VCaP (cell line): Measurements from ENCODE around the gene HDAC4.

Experiments used
- H3K27ac ChIP-seq: fragments of 450-650 bp; 2 replicates; pipeline ENCODE4 v1.5.1; 2017
- TF ChIP-seq, protein P1 (sequence below): fragments of 450-650 bp; conservative IDR thresholded peaks from 2 replicates; pipeline ENCODE4 v1.5.1; 2017; ENCODE audit warnings: mild to moderate bottlenecking, moderate library complexity

Gene HDAC4

DNA sequence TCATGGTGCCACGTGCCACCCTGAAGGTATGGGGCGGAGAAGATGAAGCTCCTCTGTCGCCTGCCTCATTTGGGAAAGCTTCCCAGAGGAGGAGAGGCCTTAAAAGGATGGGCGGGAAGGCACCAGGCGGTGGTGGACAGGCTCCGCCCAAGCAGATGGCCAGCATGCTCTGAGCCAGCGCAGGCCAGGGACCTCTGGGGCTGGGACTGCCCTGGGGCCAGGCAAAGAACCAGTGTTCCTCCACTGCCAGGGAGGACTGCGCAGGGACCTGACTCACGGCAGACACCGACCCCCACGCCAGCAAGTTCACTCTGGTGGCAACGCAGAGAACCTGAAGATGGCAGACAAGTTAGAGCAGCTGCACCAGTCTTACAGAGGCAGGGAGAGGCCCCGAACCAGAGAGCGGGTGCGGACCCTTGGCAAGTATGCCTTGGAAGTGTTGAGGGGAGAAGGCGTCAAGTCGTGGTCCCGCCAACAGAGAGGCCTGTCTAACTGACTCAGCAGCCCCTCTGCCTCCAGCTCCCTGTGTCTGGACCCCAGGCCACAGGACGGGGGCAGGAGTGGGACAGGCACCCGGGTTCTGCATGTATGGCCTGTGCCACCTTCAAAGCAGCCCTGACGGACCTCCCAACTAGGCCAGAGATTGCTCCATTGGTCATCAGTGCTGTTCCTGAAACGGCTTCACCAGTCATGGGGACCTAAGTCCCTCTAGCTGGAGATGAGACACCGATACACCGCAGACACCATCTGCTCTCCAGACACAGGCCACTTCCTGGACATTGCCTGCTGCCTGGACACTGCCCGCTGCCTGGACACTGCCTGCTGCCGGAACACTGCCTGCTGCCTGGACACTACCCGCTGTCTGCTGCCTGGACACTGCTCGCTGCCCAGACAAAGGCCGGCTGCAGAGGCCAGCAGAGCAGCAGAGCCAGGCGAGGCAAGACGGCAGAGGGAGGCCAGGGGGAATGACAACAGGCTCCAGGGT, 124.7 kb downstream of the HDAC4 start:
- no peak overlapping the region for H3K27ac ChIP-seq
- TF ChIP-seq, protein P1, sequence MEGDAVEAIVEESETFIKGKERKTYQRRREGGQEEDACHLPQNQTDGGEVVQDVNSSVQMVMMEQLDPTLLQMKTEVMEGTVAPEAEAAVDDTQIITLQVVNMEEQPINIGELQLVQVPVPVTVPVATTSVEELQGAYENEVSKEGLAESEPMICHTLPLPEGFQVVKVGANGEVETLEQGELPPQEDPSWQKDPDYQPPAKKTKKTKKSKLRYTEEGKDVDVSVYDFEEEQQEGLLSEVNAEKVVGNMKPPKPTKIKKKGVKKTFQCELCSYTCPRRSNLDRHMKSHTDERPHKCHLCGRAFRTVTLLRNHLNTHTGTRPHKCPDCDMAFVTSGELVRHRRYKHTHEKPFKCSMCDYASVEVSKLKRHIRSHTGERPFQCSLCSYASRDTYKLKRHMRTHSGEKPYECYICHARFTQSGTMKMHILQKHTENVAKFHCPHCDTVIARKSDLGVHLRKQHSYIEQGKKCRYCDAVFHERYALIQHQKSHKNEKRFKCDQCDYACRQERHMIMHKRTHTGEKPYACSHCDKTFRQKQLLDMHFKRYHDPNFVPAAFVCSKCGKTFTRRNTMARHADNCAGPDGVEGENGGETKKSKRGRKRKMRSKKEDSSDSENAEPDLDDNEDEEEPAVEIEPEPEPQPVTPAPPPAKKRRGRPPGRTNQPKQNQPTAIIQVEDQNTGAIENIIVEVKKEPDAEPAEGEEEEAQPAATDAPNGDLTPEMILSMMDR = no peak

DNA sequence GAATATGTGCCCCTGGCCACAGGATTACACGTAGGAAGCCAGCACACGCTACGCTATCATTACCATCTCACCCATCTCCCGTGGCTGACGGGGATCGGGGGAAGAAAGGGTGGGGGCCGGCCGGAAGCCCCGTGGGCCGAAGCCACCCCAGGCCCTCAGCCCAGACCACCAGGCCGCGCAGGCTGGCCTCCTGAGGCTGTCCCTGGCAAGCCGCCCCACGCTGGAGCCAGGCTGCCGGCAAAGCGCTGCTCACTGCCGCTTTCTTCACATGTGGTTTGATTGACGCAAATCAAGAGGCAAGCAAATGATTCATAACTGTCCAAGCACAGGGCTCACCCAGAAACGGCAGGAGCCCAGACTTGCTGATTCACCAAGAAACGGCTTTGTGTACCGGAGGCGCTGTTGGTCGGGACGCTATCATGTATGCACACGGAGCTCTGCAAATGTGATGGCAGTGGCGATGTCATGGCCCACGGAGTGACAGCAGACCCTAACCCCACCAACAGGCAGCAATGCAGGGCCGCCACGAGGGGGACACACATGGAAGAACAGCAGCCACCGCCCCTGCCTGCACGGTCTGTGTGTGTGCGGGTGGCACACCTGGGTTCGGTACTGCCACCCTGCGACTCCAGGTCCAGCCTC, 125.7 kb downstream of the HDAC4 start:
- no peak overlapping the region for H3K27ac ChIP-seq

DNA sequence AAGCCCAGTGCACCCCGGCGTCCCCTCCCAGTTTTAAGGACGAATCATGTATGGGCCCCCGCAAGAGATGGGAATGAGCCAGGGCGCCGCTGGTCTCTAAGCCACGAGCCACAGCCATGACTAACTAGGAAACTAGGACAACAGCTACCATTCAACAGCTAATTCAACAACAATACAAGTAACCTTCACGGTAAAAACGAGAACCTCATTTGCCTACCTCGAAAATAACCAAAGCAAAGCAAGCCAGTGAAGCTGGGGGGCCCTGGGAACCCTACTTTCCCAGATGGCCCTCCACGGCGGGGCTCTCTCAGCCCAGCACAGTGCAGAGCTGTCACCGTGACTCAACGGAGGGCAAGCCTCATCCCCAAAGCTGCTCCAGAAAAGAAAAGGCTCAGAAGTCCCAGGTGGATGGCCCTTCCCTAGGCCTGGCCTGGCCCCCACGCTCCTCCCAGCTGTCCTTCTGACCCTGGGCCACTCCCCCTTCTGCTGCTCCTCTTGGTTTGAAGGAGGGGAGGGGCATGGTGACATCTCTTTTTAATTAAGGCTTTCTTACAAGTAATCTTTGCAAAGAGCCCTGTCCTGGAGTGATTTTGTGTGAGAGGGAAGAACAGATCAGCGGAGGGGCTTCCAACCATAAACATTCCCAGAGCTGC, 126.3 kb downstream of the HDAC4 start:
- no peak overlapping the region for H3K27ac ChIP-seq
- TF ChIP-seq, protein P1 = no peak

More for the DNA sequence above, 125.7 kb downstream of the HDAC4 start:
- TF ChIP-seq, protein P1 = no peak

DNA sequence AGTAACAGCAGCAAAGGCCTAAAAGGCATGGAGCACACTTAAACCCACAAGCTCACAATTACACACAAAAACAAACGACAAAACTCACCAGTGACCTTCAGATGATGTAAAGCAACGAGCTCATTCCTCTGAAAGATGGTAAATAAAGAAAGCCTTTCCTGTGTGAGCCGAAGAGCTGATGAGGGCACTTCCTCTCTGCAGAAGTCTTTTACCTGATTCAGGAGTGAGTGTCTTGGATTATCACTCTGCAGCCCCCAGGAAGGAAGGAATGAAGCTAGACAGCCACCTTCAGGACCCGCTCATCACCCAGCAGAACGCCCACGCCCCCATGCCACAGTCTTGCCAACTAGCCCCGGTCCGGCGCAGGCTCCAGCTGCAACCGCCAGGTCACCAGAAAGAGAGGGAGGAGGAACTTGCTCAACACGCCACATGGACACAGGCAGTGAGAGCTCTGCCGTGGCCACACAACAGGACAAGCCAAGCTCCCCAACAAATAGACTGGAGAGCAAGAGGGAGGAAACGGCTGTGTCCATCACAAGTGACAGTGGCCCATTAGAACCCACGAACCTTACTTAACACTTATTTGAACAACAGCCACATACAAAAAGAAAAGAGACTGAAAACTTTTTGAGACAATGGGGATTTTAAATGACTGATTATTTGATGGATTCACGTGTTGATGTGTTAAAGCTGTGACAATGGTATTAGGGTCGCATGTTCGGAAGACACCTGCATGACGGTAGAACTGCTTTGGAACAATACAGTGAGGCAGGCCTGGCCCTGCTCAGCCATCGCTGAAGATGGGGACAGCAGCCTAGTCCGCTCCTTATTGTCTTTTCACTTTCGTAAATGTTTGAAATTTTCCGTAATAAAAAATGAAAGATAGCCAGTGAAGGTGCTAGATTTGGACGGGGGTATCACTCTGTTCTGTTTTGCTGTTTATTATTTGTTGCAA, 127.3 kb downstream of the HDAC4 start:
- TF ChIP-seq, protein P1 = no peak
- no peak overlapping the region for H3K27ac ChIP-seq

DNA sequence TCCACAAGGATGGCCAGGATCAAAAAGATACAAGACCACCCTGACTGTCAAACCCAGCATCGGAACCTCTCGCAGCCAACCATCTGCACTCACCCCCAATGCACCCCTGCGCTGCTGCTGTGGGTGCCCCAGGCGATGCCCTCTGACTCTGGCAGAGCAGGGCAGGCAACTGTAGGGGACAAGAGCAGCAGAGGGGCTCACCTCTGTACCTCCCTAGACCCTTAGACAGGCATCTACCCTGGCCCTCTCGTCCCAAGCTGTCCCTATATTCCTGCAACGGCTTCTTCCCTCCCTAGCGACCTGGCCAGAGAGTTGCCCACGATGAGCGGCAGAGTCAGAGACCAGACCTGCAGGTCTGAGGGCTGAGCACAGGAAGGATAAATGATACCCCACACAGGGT, 128.2 kb downstream of the HDAC4 start:
- peak overlapping the region; percentile 13; the same call in 1 of the 2 replicates for H3K27ac ChIP-seq
- TF ChIP-seq, protein P1 = no peak

DNA sequence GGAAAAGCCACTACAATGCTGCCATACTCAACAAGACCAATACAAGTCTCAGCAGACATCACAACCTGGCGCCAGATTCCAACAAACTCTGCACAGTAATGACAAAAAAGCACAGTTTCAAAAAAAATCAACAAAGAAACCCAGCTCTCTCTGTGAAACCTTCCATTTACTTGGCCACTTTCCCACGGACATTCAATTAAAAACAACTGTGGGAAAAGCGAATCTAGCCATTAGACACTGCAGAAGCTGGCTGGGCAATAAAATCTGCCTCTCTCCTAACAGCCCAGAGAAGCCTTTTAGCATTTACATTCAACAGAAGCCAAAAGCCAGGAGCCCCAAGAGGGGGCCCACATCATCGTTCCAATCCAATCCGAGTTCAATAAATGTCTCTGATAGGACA, 128.9 kb downstream of the HDAC4 start:
- TF ChIP-seq, protein P1 = no peak

More for the DNA sequence above, 128.9 kb downstream of the HDAC4 start:
- peak overlapping the region; percentile 13; the same call in 1 of the 2 replicates for H3K27ac ChIP-seq
